ENCODE results near the gene CRYL1. TPM values are rescaled to one million over a fixed set of nuclear protein-coding genes. Genes with fewer than 3 reads are reported as not detected.

Gene CRYL1
- total and polyA plus RNA-seq, 2 of the 8 experiments (the other 6 are each of a cell fraction or from before 2014, with no cell fraction given) = 1.9 to 6.4 TPM

GRCh38 chr13:20503088-20504083, 22.3 kb downstream of the CRYL1 start (continued):
- TF ChIP-seq CTCF (IDR thresholded peaks at IDR 0.05; ENCODE audit: control extremely low read depth in 1 of 3, insufficient read depth in 1 of 3, low read depth in 1 of 3, low read length in 3 of 3) = no peak
- TF ChIP-seq MAFK (IDR thresholded peaks at IDR 0.05; ENCODE audit: low read depth, low read length) = no peak
- no peak for TF ChIP-seq KDM4A (IDR thresholded peaks at IDR 0.05; ENCODE audit: low read depth, low read length, severe bottlenecking)
- no peak for TF ChIP-seq CBX5 (IDR thresholded peaks at IDR 0.05; ENCODE audit: low read depth, low read length)
- no peak for TF ChIP-seq CHD1 (IDR thresholded peaks at IDR 0.05; ENCODE audit: low read depth, low read length)
- no peak for TF ChIP-seq CEBPB (IDR thresholded peaks at IDR 0.05; ENCODE audit: low read depth, low read length)
- no peak for TF ChIP-seq FOSL1 (IDR thresholded peaks at IDR 0.05; ENCODE audit: insufficient read depth, low read depth, low read length)
- TF ChIP-seq EGR1 (IDR thresholded peaks at IDR 0.05; ENCODE audit: borderline replicate concordance, low read depth, low read length) = no peak
- no peak for TF ChIP-seq JUND (IDR thresholded peaks at IDR 0.05; ENCODE audit: low read length)
- no peak for TF ChIP-seq TBP (IDR thresholded peaks at IDR 0.05; ENCODE audit: low read depth, low read length)
